K562 (cell line): ENCODE results near the gene HIVEP2. TPM values are rescaled to one million over a fixed set of nuclear protein-coding genes. Genes with fewer than 3 reads are reported as not detected.
A peak's percentile ranks its signal among the peaks of the same experiment; 100 is the strongest.

Source experiments
- CEBPG ChIP-seq, 3 experiments: fragments of 200-800 bp in 1 of 3; sonication (Bioruptor generic) in 1 of 3; sonication (generic) in 1 of 3; formaldehyde crosslinking in 1 of 3; IDR thresholded peaks in 2 of 3; conservative IDR thresholded peaks in 1 of 3; 2 replicates each; pipeline versions ENCODE4 v1.6.1 to v1.8.0; 2016 to 2022; ENCODE audit warnings: missing compliant biosample characterization in 2 of 3, missing genetic modification characterization in 2 of 3, mild to moderate bottlenecking in 1 of 3, missing genetic modification reagents in 1 of 3
- E2F6 ChIP-seq, 2 experiments: IDR thresholded peaks; 2 replicates each; pipeline ENCODE4 v1.6.1; 2011; ENCODE audit warnings: borderline replicate concordance in 1 of 2, control low read depth in 1 of 2, low read depth in 1 of 2, low read length in 1 of 2, mild to moderate bottlenecking in 1 of 2, mixed read lengths in 1 of 2, moderate library complexity in 1 of 2; ENCODE audit not compliant: insufficient read depth in 1 of 2, insufficient read length in 1 of 2, poor library complexity in 1 of 2, severe bottlenecking in 1 of 2; ENCODE audit errors: extremely low read depth in 1 of 2
- KAT2B ChIP-seq: IDR thresholded peaks from one replicate; pipeline ENCODE4 v1.6.1; 2012; ENCODE audit warnings: low read depth, mild to moderate bottlenecking, control low read depth, inconsistent platforms, low read length, moderate library complexity
- TCF7 ChIP-seq: sonication (generic); IDR thresholded peaks from 2 replicates; pipeline ENCODE4 v1.6.1; 2016; ENCODE audit warnings: antibody characterized with exemption, borderline replicate concordance
- polyA plus RNA-seq, 8 experiments: library from polyadenylated mRNA; depleted of rRNA in 4 of 8; stranded (reverse) in 5 of 8; unstranded in 3 of 8; fragments of >200 nt; fragmentation: Nextera tagmentation in 2 of 8; fragmentation: Illumina TruSeq in 1 of 8; extraction: Ambion mirVana in 2 of 8; extraction: Trizol in 1 of 8; gene quantifications; 2 replicates each; pipeline versions ENCODE4 v1.2.1 to v1.2.3, GENCODE V29; 2011 to 2014; ENCODE audit warnings: inconsistent platforms in 1 of 8, missing spikeins in 1 of 8
- total RNA-seq, 7 experiments: library from RNA; depleted of rRNA in 6 of 7; stranded (reverse); fragments of >200 nt in 6 of 7; fragmentation: Illumina TruSeq in 2 of 7; extraction: Trizol in 2 of 7; gene quantifications; 2 replicates each; pipeline versions ENCODE4 v1.2.1 to v1.2.3, GENCODE V29; 2011 to 2021; ENCODE audit warnings: low replicate concordance in 1 of 7
- TF ChIP-seq, protein P1 (sequence below), 3 experiments: fragments of 200-800 bp in 1 of 3; fragments of 250-450 bp in 1 of 3; fragments of 450-650 bp in 1 of 3; sonication (Bioruptor Pico) in 1 of 3; sonication (Bioruptor generic) in 1 of 3; formaldehyde crosslinking in 1 of 3; IDR thresholded peaks; 2 replicates each; pipeline versions ENCODE4 v1.6.1 to v1.8.0; 2016 to 2022; ENCODE audit warnings: mild to moderate bottlenecking in 2 of 3, missing genetic modification characterization in 2 of 3, missing compliant biosample characterization in 1 of 3, moderate library complexity in 1 of 3

The HIVEP2 gene
- total and polyA plus RNA-seq, 9 of the 15 experiments (the other 6 are each of a cell fraction or from before 2014, with no cell fraction given): under 0.01 to 1.2 (median 0.31) TPM

DNA sequence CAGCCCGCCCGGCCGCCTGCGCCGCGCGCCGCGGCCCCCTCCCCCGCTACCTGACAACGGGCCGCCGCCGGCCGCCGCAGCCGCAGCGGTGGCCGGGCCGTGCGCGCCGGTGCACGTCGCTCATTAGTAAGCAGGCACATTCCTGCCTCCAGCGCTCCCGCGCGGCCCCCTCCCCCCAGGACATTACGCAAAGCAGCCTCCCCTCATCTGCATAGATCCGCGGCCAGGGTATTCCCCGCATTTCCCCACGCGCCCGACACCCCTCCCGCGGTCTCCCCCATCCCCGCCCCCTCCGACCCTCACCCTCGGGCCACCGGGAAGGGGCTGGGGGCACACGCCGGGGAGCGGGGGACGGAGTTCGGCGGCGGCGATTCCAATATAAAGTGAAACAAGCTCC lies at the start of gene HIVEP2 (continued):
- TF ChIP-seq, protein P1, sequence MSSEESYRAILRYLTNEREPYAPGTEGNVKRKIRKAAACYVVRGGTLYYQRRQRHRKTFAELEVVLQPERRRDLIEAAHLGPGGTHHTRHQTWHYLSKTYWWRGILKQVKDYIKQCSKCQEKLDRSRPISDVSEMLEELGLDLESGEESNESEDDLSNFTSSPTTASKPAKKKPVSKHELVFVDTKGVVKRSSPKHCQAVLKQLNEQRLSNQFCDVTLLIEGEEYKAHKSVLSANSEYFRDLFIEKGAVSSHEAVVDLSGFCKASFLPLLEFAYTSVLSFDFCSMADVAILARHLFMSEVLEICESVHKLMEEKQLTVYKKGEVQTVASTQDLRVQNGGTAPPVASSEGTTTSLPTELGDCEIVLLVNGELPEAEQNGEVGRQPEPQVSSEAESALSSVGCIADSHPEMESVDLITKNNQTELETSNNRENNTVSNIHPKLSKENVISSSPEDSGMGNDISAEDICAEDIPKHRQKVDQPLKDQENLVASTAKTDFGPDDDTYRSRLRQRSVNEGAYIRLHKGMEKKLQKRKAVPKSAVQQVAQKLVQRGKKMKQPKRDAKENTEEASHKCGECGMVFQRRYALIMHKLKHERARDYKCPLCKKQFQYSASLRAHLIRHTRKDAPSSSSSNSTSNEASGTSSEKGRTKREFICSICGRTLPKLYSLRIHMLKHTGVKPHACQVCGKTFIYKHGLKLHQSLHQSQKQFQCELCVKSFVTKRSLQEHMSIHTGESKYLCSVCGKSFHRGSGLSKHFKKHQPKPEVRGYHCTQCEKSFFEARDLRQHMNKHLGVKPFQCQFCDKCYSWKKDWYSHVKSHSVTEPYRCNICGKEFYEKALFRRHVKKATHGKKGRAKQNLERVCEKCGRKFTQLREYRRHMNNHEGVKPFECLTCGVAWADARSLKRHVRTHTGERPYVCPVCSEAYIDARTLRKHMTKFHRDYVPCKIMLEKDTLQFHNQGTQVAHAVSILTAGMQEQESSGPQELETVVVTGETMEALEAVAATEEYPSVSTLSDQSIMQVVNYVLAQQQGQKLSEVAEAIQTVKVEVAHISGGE (CRISPR knock-in tag; IDR thresholded peaks at IDR 0.05): 0 out of 6 replicates have a peak, but pooled peaks of 1 of the 3 experiments have one; percentile 35
- TF ChIP-seq CEBPG (CRISPR knock-in tag; IDR thresholded peaks at IDR 0.05): no peak
- peak; percentile 44 to 50; a peak in 3 of 4 replicates for TF ChIP-seq CEBPG (tag; conservative IDR thresholded peaks at IDR 0.05 in 1 of 2, IDR thresholded peaks at IDR 0.05 in 1 of 2)
- peak in 1 of 2 experiments; percentile 47 for TF ChIP-seq E2F6 (IDR thresholded peaks at IDR 0.05; ENCODE audit: borderline replicate concordance in 1 of 2, extremely low read depth in 1 of 2, insufficient read depth in 1 of 2, insufficient read length in 1 of 2, low read depth in 1 of 2, low read length in 1 of 2, poor library complexity in 1 of 2, severe bottlenecking in 1 of 2)
- TF ChIP-seq TCF7: no peak
- no peak for TF ChIP-seq KAT2B
- TF ChIP-seq, all 486 proteins: peak for 9
